ENCODE data around the gene DEPDC7. TPM values are rescaled to one million over a fixed set of nuclear protein-coding genes. Genes with fewer than 3 reads are reported as not detected.
"Not testable (repeated sequence)": the region's sequence is repeated elsewhere in the genome, so short reads cannot be mapped to it uniquely, and the experiment has no call there.

Gene DEPDC7
- total RNA-seq, 2 experiments from 2014 or later, result 0.86 to 0.90 TPM

GRCh38 chr11:33027233-33027632 lies 11.6 kb downstream of the DEPDC7 start:
- POLR2A ChIA-PET, result no interaction called here
- Mint-ChIP-seq H3K27me3 (peaks cover 7% of the 10 kb centered on the region), H3K4me1 (ENCODE audit: low read depth) (no peaks in the 10 kb centered on the region), H3K9me3 (no peaks in the 10 kb centered on the region), H3K4me3 (no peak overlapping the region), H3K36me3 (no peaks in the 10 kb centered on the region), H3K27ac (no peak overlapping the region)
- intact Hi-C loops (cut with micrococcal nuclease), result no loop called here
- CTCF ChIA-PET, result interaction anchor here (1.0 to 1.6 kb wide), 2 partner anchors 16 to 38 kb away, joined by 4 to 6 read pairs; no protein-coding TSS in a partner anchor
- DNase-seq, result no peak

DNA sequence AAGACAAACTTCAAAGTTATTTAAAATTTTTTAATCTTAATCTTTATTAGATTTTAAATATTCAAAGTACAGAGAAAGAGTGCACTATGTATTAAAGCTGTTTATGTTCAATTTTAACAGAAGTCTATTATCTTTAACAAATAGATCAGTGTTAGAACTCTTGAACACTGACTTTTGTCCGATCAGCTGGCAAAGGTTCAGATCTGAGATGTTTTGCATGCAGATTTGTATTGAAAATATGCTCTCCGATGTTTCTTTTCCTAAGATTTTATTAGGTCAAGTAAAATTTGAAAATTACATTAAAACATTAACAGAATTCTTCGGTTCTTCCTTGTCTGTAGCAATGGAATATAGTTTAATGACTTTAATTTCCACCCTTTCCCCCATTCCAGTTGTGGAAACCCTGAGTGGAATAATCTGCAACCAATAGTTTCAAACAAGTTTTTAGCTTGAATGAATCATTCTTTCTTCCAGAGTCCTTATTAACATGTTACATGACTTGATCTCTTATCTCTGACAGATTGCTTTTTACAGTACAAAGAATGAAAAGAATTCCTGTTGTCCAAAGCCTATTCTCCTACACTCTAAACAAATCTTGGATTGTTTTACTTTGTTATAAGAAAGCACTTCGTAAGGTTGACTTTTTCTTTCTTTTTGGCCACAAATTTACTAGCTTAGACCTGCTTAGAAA lies 12.3 kb downstream of the DEPDC7 start:
- Mint-ChIP-seq H3K27me3 (peaks cover 12% of the 10 kb centered on the region), H3K4me1 (ENCODE audit: low read depth) (no peaks in the 10 kb centered on the region), H3K4me3 (no peak overlapping the region), H3K36me3 (peaks cover 2% of the 10 kb centered on the region), H3K9me3 (no peaks in the 10 kb centered on the region), H3K27ac (no peak overlapping the region)
- no peak for DNase-seq
- intact Hi-C loops (cut with micrococcal nuclease), result no loop called here
- ChIA-PET POLR2A (no interaction called here), CTCF (interaction anchor here (1.6 kb wide), 1 partner anchor 38 kb away, joined by 6 read pairs; no protein-coding TSS in a partner anchor)

- DNase-seq, result no peak
- POLR2A ChIA-PET, result no interaction called here
- Mint-ChIP-seq H3K9me3 (no peaks in the 10 kb centered on the region), H3K27ac (no peak overlapping the region), H3K4me1 (ENCODE audit: low read depth) (no peaks in the 10 kb centered on the region), H3K36me3 (peaks cover 2% of the 10 kb centered on the region), H3K4me3 (no peak overlapping the region), H3K27me3 (peaks cover 12% of the 10 kb centered on the region)
- intact Hi-C loops (cut with micrococcal nuclease), result no loop called here
- CTCF ChIA-PET, result interaction anchor here (0.7 kb wide), 2 partner anchors 11 to 34 kb away, joined by 3 read pairs; partner anchors contain the start of gene TCP11L1
Observed at GRCh38 chr11:33028537-33028914, 12.8 kb downstream of the DEPDC7 start.

- H3K4me1 Mint-ChIP-seq (ENCODE audit: low read depth); H3K27ac Mint-ChIP-seq; H3K36me3 Mint-ChIP-seq; H3K9me3 Mint-ChIP-seq; DNase-seq; intact Hi-C loops (cut with micrococcal nuclease); H3K4me3 Mint-ChIP-seq: not testable (repeated sequence)
- ChIA-PET POLR2A (interaction anchor here (0.6 kb wide), 1 partner anchor 161 kb away, joined by 3 read pairs; no protein-coding TSS in a partner anchor), CTCF (interaction anchor here (0.7 kb wide), 3 partner anchors 9 to 35 kb away, joined by 3 read pairs; partner anchors contain the start of gene TCP11L1)
- peaks cover 12% of the 10 kb centered on the region for H3K27me3 Mint-ChIP-seq
Observed at GRCh38 chr11:33029218-33029617, 13.5 kb downstream of the DEPDC7 start.

GRCh38 chr11:33033493-33033892 lies 17.8 kb downstream of the DEPDC7 start:
- no peak overlapping the region for H3K4me3 Mint-ChIP-seq
- intact Hi-C loops (cut with micrococcal nuclease), result no loop called here
- no peak overlapping the region for H3K27ac Mint-ChIP-seq
- no peaks in the 10 kb centered on the region for H3K4me1 Mint-ChIP-seq (ENCODE audit: low read depth)
- peaks cover 2% of the 10 kb centered on the region for H3K36me3 Mint-ChIP-seq
- peaks cover 16% of the 10 kb centered on the region for H3K27me3 Mint-ChIP-seq
- ChIA-PET POLR2A (interaction anchor here (0.9 kb wide), 1 partner anchor 9 kb away, joined by 3 read pairs; no protein-coding TSS in a partner anchor), CTCF (no interaction called here)
- H3K9me3 Mint-ChIP-seq, result no peaks in the 10 kb centered on the region
- DNase-seq, result no peak

DNA sequence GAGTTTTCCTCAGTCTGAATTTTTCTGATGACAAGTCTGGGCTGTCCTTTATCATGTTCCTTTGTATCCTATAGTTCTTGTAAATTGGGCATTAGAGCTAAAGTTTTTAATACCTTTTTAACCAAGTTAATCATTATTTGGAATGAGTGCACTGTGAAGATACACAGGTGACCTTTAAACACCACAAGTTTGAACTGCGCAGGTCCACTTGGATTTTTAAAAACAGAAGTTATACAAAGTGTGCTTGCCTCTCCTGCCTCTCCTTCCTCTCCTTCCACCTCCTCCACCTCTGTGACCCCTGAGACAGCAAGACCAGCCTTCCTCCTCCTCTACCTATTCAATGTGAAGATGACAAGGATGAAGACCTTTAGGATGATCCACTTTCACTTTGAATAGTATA lies 19.3 kb downstream of the DEPDC7 start:
- CTCF ChIA-PET, result no interaction called here

GRCh38 chr11:33039274-33040032 lies 23.8 kb downstream of the DEPDC7 start, which contains the start of gene TCP11L1:
Gene TCP11L1 (plus strand): TSS chr11:33039572. CDS start chr11:33043774, 4,202 bp downstream.
- Mint-ChIP-seq H3K4me3 (peak within 1 kb of the TSS; percentile 87), H3K4me1 (ENCODE audit: low read depth) (peaks cover 37% of the 10 kb centered on the region), H3K36me3 (no peaks in the 10 kb centered on the region), H3K9me3 (no peaks in the 10 kb centered on the region), H3K27ac (peak within 1 kb of the TSS; percentile 92), H3K27me3 (peaks cover 10% of the 10 kb centered on the region)
- intact Hi-C loops (cut with micrococcal nuclease), result loop anchor here (1.0 to 10.0 kb wide), 8 partner anchors 24 to 1203 kb away; partner anchors contain the start of genes CSTF3, EIF3M, FBXO3 and QSER1
- ChIA-PET POLR2A (interaction anchor here (0.7 to 3.1 kb wide), 9 partner anchors 18 to 456 kb away, joined by 3 to 18 read pairs (median 4); partner anchors contain the start of genes CSTF3, DEPDC7 and EIF3M), CTCF (interaction anchor here (0.6 to 2.7 kb wide), 6 partner anchors 10 to 145 kb away, joined by 3 to 31 read pairs (median 5); no protein-coding TSS in a partner anchor)
- peak; percentile 89 for DNase-seq

More for the DNA sequence above, 19.3 kb downstream of the DEPDC7 start:
- Mint-ChIP-seq H3K4me3 (no peak overlapping the region), H3K27me3 (peaks cover 16% of the 10 kb centered on the region), H3K4me1 (ENCODE audit: low read depth) (peaks cover 3% of the 10 kb centered on the region), H3K36me3 (peaks cover 2% of the 10 kb centered on the region), H3K27ac (no peak overlapping the region), H3K9me3 (no peaks in the 10 kb centered on the region)
- POLR2A ChIA-PET, result no interaction called here
- DNase-seq, result no peak
- intact Hi-C loops (cut with micrococcal nuclease), result no loop called here

GRCh38 chr11:33040033-33040861 lies 24.6 kb downstream of the DEPDC7 start:
- POLR2A ChIA-PET, result interaction anchor here (0.7 to 3.1 kb wide), 7 partner anchors 19 to 457 kb away, joined by 3 to 18 read pairs (median 5); partner anchors contain the start of genes CSTF3, DEPDC7 and EIF3M

DNA sequence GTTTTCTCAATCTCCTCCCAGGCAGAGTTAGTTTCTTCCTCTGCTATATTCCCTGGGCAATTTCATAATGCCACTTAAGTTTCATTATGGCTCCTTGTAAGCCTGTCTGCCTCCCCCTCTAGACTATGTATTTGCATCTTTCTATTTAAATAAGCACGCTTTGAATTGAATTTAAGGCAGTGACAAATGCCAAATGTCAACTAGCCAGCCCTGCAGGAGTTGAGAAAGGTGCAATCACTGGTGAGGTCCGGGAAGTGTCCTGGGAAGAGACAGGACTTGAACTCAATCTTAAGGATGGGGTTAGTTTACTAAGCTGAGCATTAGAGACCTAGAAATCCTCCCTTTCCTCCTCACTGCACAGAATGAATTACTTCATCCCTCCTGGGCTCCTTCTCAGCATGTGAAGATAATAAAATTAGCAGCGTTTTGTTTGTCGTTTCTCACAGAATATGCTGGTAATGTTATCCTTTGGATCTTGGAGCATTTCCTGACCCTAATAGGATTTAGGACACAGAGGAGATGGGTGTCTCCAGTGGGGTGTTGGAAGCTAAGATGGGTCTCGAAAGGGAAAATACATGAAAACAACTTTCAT lies 25.3 kb downstream of the DEPDC7 start:
- POLR2A ChIA-PET, result interaction anchor here (2.3 to 3.1 kb wide), 3 partner anchors 22 to 29 kb away, joined by 13 to 18 read pairs (median 15); partner anchors contain the start of gene DEPDC7
- CTCF ChIA-PET, result interaction anchor here (1.4 kb wide), 1 partner anchor 25 kb away, joined by 5 read pairs; no protein-coding TSS in a partner anchor
- Mint-ChIP-seq H3K36me3 (peaks cover 8% of the 10 kb centered on the region), H3K4me3 (no peak overlapping the region), H3K27me3 (peaks cover 4% of the 10 kb centered on the region), H3K4me1 (ENCODE audit: low read depth) (peaks cover 37% of the 10 kb centered on the region), H3K27ac (peak overlapping the region; percentile 86), H3K9me3 (no peaks in the 10 kb centered on the region)
- DNase-seq, result no peak
- intact Hi-C loops (cut with micrococcal nuclease), result loop anchor here (1.0 to 10.0 kb wide), 8 partner anchors 22 to 1201 kb away; partner anchors contain the start of genes CSTF3, EIF3M, FBXO3 and QSER1

More at GRCh38 chr11:33040033-33040861, 24.6 kb downstream of the DEPDC7 start:
- peaks cover 3% of the 10 kb centered on the region for H3K36me3 Mint-ChIP-seq
- intact Hi-C loops (cut with micrococcal nuclease), result loop anchor here (1.0 to 10.0 kb wide), 8 partner anchors 23 to 1202 kb away; partner anchors contain the start of genes CSTF3, EIF3M, FBXO3 and QSER1
- H3K9me3 Mint-ChIP-seq, result no peaks in the 10 kb centered on the region
- peaks cover 5% of the 10 kb centered on the region for H3K27me3 Mint-ChIP-seq
- peak overlapping the region; percentile 87 for H3K4me3 Mint-ChIP-seq
- H3K4me1 Mint-ChIP-seq (ENCODE audit: low read depth), result peaks cover 37% of the 10 kb centered on the region
- CTCF ChIA-PET, result interaction anchor here (0.6 to 2.7 kb wide), 5 partner anchors 11 to 146 kb away, joined by 3 to 31 read pairs (median 5); no protein-coding TSS in a partner anchor
- H3K27ac Mint-ChIP-seq, result peak overlapping the region; percentile 86
- peak; percentile 65 for DNase-seq

DNA sequence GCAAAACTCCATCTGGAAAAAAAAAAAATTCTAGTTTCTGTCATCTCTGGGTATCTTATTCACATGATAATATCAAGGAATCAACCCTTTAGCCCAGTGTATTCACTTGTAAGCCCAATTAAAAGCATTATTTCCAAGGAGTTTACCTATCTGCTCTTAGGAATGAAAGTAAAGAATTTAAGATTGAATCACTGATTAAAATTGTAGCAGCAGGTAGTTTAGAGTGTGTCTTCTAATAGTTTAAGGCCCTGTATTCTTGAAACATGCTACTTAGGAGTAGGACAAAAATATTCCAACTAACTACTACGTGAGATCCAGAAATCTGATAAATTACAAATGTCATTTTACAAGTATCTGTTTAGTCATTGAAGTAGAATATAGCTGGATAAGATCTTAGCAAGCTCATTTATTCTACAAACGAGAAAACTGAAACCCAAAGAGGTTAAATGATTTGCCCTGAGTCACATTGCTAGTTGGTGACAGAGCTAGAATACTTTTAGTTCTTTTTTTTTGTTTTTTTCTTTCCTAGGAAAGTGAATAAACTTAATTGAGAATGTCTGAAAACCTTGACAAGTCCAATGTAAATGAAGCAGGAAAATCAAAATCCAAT lies 27.6 kb downstream of the DEPDC7 start:
- DNase-seq, result no peak
- peaks cover 37% of the 10 kb centered on the region for H3K4me1 Mint-ChIP-seq (ENCODE audit: low read depth)
- H3K27me3 Mint-ChIP-seq, result no peaks in the 10 kb centered on the region
- no peak overlapping the region for H3K27ac Mint-ChIP-seq
- peaks cover 25% of the 10 kb centered on the region for H3K36me3 Mint-ChIP-seq
- no peaks in the 10 kb centered on the region for H3K9me3 Mint-ChIP-seq
- POLR2A ChIA-PET, result interaction anchor here (0.6 to 2.1 kb wide), 9 partner anchors 17 to 214 kb away, joined by 3 to 10 read pairs (median 3); partner anchors contain the start of genes CSTF3 and HIPK3
- CTCF ChIA-PET, result interaction anchor here (0.6 to 2.2 kb wide), 8 partner anchors 14 to 762 kb away, joined by 3 to 11 read pairs (median 4); partner anchors contain the start of gene QSER1
- H3K4me3 Mint-ChIP-seq, result no peak overlapping the region
- intact Hi-C loops (cut with micrococcal nuclease), result loop anchor here (1.0 to 10.0 kb wide), 4 partner anchors 32 to 1199 kb away; partner anchors contain the start of genes CSTF3 and FBXO3

Measured in activated CD4-positive, alpha-beta memory T cell treated with anti-CD3 and anti-CD28 coated beads for 36 hours (primary cell).